HFFc6 (cell line): ENCODE results near the gene ZDHHC11. TPM values are rescaled to one million over a fixed set of nuclear protein-coding genes. Genes with fewer than 3 reads are reported as not detected.
"Not testable (repeated sequence)": the region's sequence is repeated elsewhere in the genome, so short reads cannot be mapped to it uniquely, and the experiment has no call there.

Experiments
- DNase-seq: peaks from one replicate; pipeline ENCODE4 v3.0.0-alpha.2; 2018
- H3K27ac Mint-ChIP-seq: 2 replicates; pipeline ENCODE4 v1.8.0; 2020; ENCODE audit warnings: mild to moderate bottlenecking, mixed read lengths
- H3K27me3 Mint-ChIP-seq: 2 replicates; pipeline ENCODE4 v1.8.0; 2021; ENCODE audit warnings: mild to moderate bottlenecking, moderate library complexity, mixed read lengths; ENCODE audit not compliant: insufficient read depth
- H3K36me3 Mint-ChIP-seq: 2 replicates; pipeline ENCODE4 v1.8.0; 2021; ENCODE audit warnings: low read depth, mixed read lengths
- H3K4me1 Mint-ChIP-seq: 2 replicates; pipeline ENCODE4 v1.8.0; 2020; ENCODE audit warnings: low read depth, mixed read lengths
- H3K4me3 Mint-ChIP-seq: 2 replicates; pipeline ENCODE4 v1.8.0; 2020; ENCODE audit warnings: mild to moderate bottlenecking, moderate library complexity, mixed read lengths
- H3K9me3 Mint-ChIP-seq: 2 replicates; pipeline ENCODE4 v1.8.0; 2020; ENCODE audit warnings: mild to moderate bottlenecking, mixed read lengths
- CTCF ChIP-seq: fragments of 200-600 bp; sonication (generic); IDR thresholded peaks from 2 replicates; pipeline ENCODE4 v1.5.0; 2021; ENCODE audit warnings: antibody characterized with exemption, mild to moderate bottlenecking
- total RNA-seq, 6 experiments: library from RNA; stranded (reverse); fragmentation: NEBNext Ultra II Directional; extraction: Animal tissue kit (Norgen Biotek cat#: 25700); gene quantifications; 2 replicates in 1 of 6; 3 replicates in 5 of 6; pipeline ENCODE4 v1.2.3, GENCODE V29; 2021

Gene ZDHHC11
- total RNA-seq, 6 experiments from 2014 or later = 1.3 to 4.2 (median 1.8) TPM

GRCh38 chr5:852018-852417 is 1.2 kb upstream of the ZDHHC11 start:
- no peak for DNase-seq
- no peaks in the 10 kb centered on the region for H3K36me3 Mint-ChIP-seq
- H3K9me3 Mint-ChIP-seq = no peaks in the 10 kb centered on the region
- H3K4me3 Mint-ChIP-seq = no peak overlapping the region
- no peak for TF ChIP-seq CTCF
- H3K4me1 Mint-ChIP-seq = no peaks in the 10 kb centered on the region
- peaks cover 2% of the 10 kb centered on the region; the same call in 1 of the 2 replicates for H3K27me3 Mint-ChIP-seq
- no peak overlapping the region for H3K27ac Mint-ChIP-seq

- TF ChIP-seq CTCF = no peak
- H3K9me3 Mint-ChIP-seq = no peaks in the 10 kb centered on the region
- H3K4me1 Mint-ChIP-seq = no peaks in the 10 kb centered on the region
- peaks cover 2% of the 10 kb centered on the region; the same call in 1 of the 2 replicates for H3K27me3 Mint-ChIP-seq
- DNase-seq = no peak
- no peaks in the 10 kb centered on the region for H3K36me3 Mint-ChIP-seq
- no peak overlapping the region for H3K4me3 Mint-ChIP-seq
- H3K27ac Mint-ChIP-seq = no peak overlapping the region
Observed at GRCh38 chr5:851553-851952, 767 bp upstream of the ZDHHC11 start.

- Mint-ChIP-seq H3K27me3 (peaks cover 2% of the 10 kb centered on the region; the same call in 1 of the 2 replicates), H3K4me3 (no peak overlapping the region), H3K36me3 (no peaks in the 10 kb centered on the region), H3K4me1 (no peaks in the 10 kb centered on the region), H3K27ac (no peak overlapping the region), H3K9me3 (no peaks in the 10 kb centered on the region)
- no peak for TF ChIP-seq CTCF
- DNase-seq = no peak
Observed at GRCh38 chr5:851076-851475, 290 bp upstream of the ZDHHC11 start.

GRCh38 chr5:849651-850301 is 1.0 kb downstream of the ZDHHC11 start:
- no peak for TF ChIP-seq CTCF
- no peak for DNase-seq
- Mint-ChIP-seq H3K9me3 (no peaks in the 10 kb centered on the region), H3K27ac (no peak overlapping the region), H3K36me3 (no peaks in the 10 kb centered on the region), H3K4me1 (no peaks in the 10 kb centered on the region), H3K4me3 (no peak overlapping the region), H3K27me3 (peaks cover 3% of the 10 kb centered on the region)

- no peak for DNase-seq
- no peak for TF ChIP-seq CTCF
- Mint-ChIP-seq H3K9me3 (no peaks in the 10 kb centered on the region), H3K4me1 (no peaks in the 10 kb centered on the region), H3K27ac (no peak overlapping the region), H3K27me3 (peaks cover 4% of the 10 kb centered on the region), H3K4me3 (no peak overlapping the region), H3K36me3 (no peaks in the 10 kb centered on the region)
Observed at GRCh38 chr5:848671-849111, 2.1 kb downstream of the ZDHHC11 start.

GRCh38 chr5:847736-848135 is 3.0 kb downstream of the ZDHHC11 start:
- not testable (repeated sequence) for H3K4me1 Mint-ChIP-seq, H3K36me3 Mint-ChIP-seq, DNase-seq, H3K4me3 Mint-ChIP-seq, H3K27me3 Mint-ChIP-seq, H3K9me3 Mint-ChIP-seq, H3K27ac Mint-ChIP-seq

GRCh38 chr5:847212-847611 is 3.6 kb downstream of the ZDHHC11 start:
- H3K27ac Mint-ChIP-seq, H3K9me3 Mint-ChIP-seq: not testable (repeated sequence)

GRCh38 chr5:846602-847091 is 4.1 kb downstream of the ZDHHC11 start:
- not testable (repeated sequence) for H3K9me3 Mint-ChIP-seq, H3K4me3 Mint-ChIP-seq, H3K36me3 Mint-ChIP-seq, H3K27ac Mint-ChIP-seq, H3K4me1 Mint-ChIP-seq, DNase-seq, H3K27me3 Mint-ChIP-seq

More at GRCh38 chr5:847212-847611, 3.6 kb downstream of the ZDHHC11 start:
- DNase-seq, H3K36me3 Mint-ChIP-seq, H3K4me1 Mint-ChIP-seq, H3K4me3 Mint-ChIP-seq, H3K27me3 Mint-ChIP-seq: not testable (repeated sequence)
